ENCODE data around the gene LHPP. TPM values are rescaled to one million over a fixed set of nuclear protein-coding genes. Genes with fewer than 3 reads are reported as not detected.
A peak's percentile ranks its signal among the peaks of the same experiment; 100 is the strongest.

Gene LHPP
- 10 to 100 TPM; 34.2 to 76.7 (median 38.2) TPM for total RNA-seq

DNA sequence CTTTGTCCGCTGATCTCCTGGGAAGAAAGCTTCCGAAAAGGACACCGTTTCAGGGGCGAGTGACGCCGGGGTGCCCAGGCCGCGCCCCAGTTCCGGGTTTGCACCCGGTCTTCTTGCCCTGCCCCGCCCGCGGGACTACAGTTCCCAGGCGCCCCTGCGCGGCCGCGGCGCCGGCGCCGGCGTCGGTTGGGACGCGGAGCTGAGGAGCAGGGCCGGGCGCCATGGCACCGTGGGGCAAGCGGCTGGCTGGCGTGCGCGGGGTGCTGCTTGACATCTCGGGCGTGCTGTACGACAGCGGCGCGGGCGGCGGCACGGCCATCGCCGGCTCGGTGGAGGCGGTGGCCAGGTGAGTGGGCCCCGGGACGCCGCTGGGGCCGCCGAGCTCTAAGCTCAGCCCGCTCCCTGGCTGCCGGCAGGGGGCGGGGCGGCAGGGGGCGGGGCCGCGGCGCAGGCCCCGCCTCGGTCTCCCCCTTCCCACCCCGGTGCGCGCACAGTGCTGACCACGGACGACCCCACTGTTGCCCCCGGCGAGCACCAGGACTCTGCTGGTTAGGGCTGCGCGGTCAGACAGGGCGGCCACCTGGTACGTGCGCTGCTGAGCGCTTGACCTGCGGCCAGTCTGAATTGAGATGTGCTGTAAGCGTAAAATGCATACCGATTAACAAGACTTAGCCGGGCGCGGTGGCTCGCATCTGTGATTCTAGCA is at the start of gene LHPP:
LHPP (plus strand) TSS at position 182 of the 706 bp plus-strand sequence; CDS start at position 222, 40 bp downstream.
- peaks cover 0 to 8% (median 0%) of the 10 kb centered on the region in 4 donors for H3K4me1 ChIP-seq
- H3K4me3 ChIP-seq, result peak within 1 kb of the TSS; percentile 75 to 90 (median 80)
- TF ChIP-seq CTCF (IDR thresholded peaks at IDR 0.05), result peak in 5 of 6 experiments; percentile 50 to 76 (median 68)
- peak; percentile 47 to 55 for TF ChIP-seq POLR2A (IDR thresholded peaks at IDR 0.05)
- H3K27ac ChIP-seq, result peak within 1 kb of the TSS; percentile 80 to 98 (median 86)
- no peaks in the 10 kb centered on the region for H3K9me3 ChIP-seq
- H3K36me3 ChIP-seq, result no peaks in the 10 kb centered on the region
- DNase-seq, result peak; percentile 83 to 96 (median 95)
- H3K27me3 ChIP-seq, result no peaks in the 10 kb centered on the region

DNA sequence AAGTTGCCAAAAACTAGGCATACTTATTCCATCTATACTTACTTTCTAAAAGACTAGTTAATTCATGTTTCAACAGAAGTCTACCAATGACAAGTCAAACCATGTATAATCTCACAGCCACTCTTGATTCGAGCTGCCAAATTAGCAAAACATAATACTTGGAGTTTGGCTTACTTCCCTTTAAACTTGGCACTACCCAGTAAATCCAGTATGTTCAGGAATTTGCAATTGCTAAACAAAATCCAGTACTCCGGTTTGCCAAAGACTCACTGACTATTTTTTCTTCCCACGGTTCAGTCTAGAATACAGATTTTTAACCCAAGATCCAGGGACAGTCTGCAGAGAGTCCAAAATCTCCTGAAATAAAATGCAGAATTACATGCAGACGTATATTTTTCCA is 47.5 kb upstream of the LHPP start:
- H3K4me1 ChIP-seq, result peaks cover 0 to 29% (median 1%) of the 10 kb centered on the region in 4 donors
- H3K27ac ChIP-seq, result peak overlapping the region in 1 of 4 donors; percentile 26
- TF ChIP-seq CTCF (IDR thresholded peaks at IDR 0.05) (no peak), POLR2A (IDR thresholded peaks at IDR 0.05) (no peak)
- H3K9me3 ChIP-seq, result no peaks in the 10 kb centered on the region
- DNase-seq, result no peak
- H3K27me3 ChIP-seq, result no peaks in the 10 kb centered on the region
- H3K4me3 ChIP-seq, result peak overlapping the region in 2 of 4 donors; percentile 3 to 9
- peaks cover 0 to 25% (median 0%) of the 10 kb centered on the region in 3 donors for H3K36me3 ChIP-seq

DNA sequence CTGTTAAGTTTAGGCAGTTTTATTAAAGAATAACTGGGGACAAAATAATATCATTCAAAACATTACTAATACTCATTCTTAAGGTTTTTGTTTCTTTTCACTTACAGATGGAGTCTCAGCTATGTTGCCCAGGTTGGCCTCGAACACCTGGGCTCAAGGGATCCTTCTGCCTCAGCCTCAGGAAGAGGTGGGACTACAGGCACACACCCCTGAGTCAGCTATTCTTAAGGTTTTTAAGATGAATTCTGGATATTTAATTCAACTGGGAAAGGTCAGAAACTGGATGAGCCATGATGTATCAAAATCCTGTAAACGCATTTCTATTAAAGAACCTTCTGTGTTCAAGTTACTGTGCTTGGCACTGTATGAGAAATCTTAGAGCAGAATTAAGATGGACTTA is 46.4 kb upstream of the LHPP start:
- H3K9me3 ChIP-seq, result no peaks in the 10 kb centered on the region
- peaks cover 0 to 23% (median 0%) of the 10 kb centered on the region in 3 donors for H3K36me3 ChIP-seq
- H3K4me1 ChIP-seq, result peaks cover 0 to 37% (median 3%) of the 10 kb centered on the region in 4 donors
- TF ChIP-seq CTCF (IDR thresholded peaks at IDR 0.05), result no peak
- no peak for TF ChIP-seq POLR2A (IDR thresholded peaks at IDR 0.05)
- H3K4me3 ChIP-seq, result peak overlapping the region in 2 of 4 donors; percentile 83 to 98
- DNase-seq, result no peak
- H3K27ac ChIP-seq, result peak overlapping the region in 2 of 4 donors; percentile 26 to 72
- no peaks in the 10 kb centered on the region for H3K27me3 ChIP-seq

DNA sequence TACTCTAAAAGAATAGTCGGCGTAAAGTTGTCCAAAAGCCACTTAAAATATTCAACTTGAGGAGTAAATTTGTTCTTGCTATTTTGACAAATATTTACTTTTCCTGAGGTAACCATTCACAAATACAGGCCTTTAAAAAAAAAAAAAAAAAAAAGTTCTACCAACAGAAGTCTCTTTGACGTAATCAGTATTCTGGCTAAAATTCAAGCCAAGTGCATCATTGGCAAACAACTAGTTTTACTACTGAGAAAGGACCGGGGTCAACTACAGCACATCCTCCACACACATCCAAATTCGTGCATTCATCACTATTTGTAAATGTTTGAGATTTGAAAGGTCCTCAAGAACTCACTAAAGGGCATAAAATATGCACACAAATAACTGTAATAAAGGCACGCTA is 44.9 kb upstream of the LHPP start:
- Histone ChIP-seq H3K4me1 (peaks cover 0 to 38% (median 3%) of the 10 kb centered on the region in 4 donors), H3K27ac (peak overlapping the region in 2 of 4 donors; percentile 72 to 99), H3K9me3 (no peaks in the 10 kb centered on the region), H3K36me3 (peaks cover 0 to 11% (median 0%) of the 10 kb centered on the region in 3 donors), H3K4me3 (peak overlapping the region in 2 of 4 donors; percentile 83 to 98), H3K27me3 (no peaks in the 10 kb centered on the region)
- no peak for DNase-seq
- TF ChIP-seq CTCF (IDR thresholded peaks at IDR 0.05) (no peak), POLR2A (IDR thresholded peaks at IDR 0.05) (no peak)

GRCh38 chr10:124417895-124418725 is 43.5 kb upstream of the LHPP start:
- no peaks in the 10 kb centered on the region for H3K9me3 ChIP-seq

More at GRCh38 chr10:124417895-124418725, 43.5 kb upstream of the LHPP start:
- no peak for TF ChIP-seq POLR2A (IDR thresholded peaks at IDR 0.05)
- Histone ChIP-seq H3K4me1 (peaks cover 0 to 48% (median 3%) of the 10 kb centered on the region in 4 donors), H3K27ac (peak overlapping the region; percentile 85 to 99 (median 92)), H3K27me3 (no peaks in the 10 kb centered on the region), H3K36me3 (no peaks in the 10 kb centered on the region), H3K4me3 (peak overlapping the region; percentile 78 to 98 (median 82))
- DNase-seq, result peak; percentile 44 to 75 (median 66)

All from Peyer's patch (tissue), 4 donors.